WTC11 (cell line): ENCODE data around the gene GABRG3. TPM values are rescaled to one million over a fixed set of nuclear protein-coding genes. Genes with fewer than 3 reads are reported as not detected.

Experiments used
- ATAC-seq: fragments of 200-7000 bp; cut with Tn5 transposase; 2 replicates; pipeline ENCODE4 v1.10.0; 2021; ENCODE audit warnings: mild to moderate bottlenecking, moderate library complexity
- CTCF ChIA-PET: fragments of 300-600 bp; sonication (Branson Sonifier 250); formaldehyde crosslinking; loops from one replicate; lab custom pipeline; 2021; ENCODE audit warnings: antibody characterized with exemption; lab: Charles Lee
- POLR2A ChIA-PET: fragments of 350-600 bp; sonication (Branson Sonifier 250); formaldehyde crosslinking; loops from one replicate; lab custom pipeline; 2021; ENCODE audit warnings: antibody characterized with exemption; lab: Charles Lee
- DNase-seq: peaks from one replicate; pipeline ENCODE4 v3.0.0; 2021; ENCODE audit warnings: low spot score
- H3K27ac Mint-ChIP-seq: 2 replicates; pipeline ENCODE4 v1.8.0; 2021; ENCODE audit warnings: mixed read lengths
- H3K27me3 Mint-ChIP-seq: 2 replicates; pipeline ENCODE4 v1.8.0; 2021; ENCODE audit warnings: low read depth, mild to moderate bottlenecking, moderate library complexity, mixed read lengths
- H3K36me3 Mint-ChIP-seq: 2 replicates; pipeline ENCODE4 v1.8.0; 2021; ENCODE audit warnings: mixed read lengths
- H3K4me1 Mint-ChIP-seq: 2 replicates; pipeline ENCODE4 v1.8.0; 2022; ENCODE audit warnings: mixed read lengths
- H3K4me3 Mint-ChIP-seq: 2 replicates; pipeline ENCODE4 v1.8.0; 2021; ENCODE audit warnings: mild to moderate bottlenecking, moderate library complexity, mixed read lengths
- H3K9me3 Mint-ChIP-seq: 2 replicates; pipeline ENCODE4 v1.8.0; 2021; ENCODE audit warnings: mixed read lengths
- ARID4B ChIP-seq: sonication (generic); formaldehyde crosslinking; IDR thresholded peaks from 2 replicates; pipeline ENCODE4 v1.8.0; 2023; ENCODE audit warnings: missing genetic modification reagents, mild to moderate bottlenecking, borderline replicate concordance
- CBFB ChIP-seq: sonication (generic); formaldehyde crosslinking; IDR thresholded peaks from 2 replicates; pipeline ENCODE4 v1.8.1; 2022; ENCODE audit warnings: mild to moderate bottlenecking, low read depth, missing genetic modification reagents
- CREB1 ChIP-seq: sonication (generic); formaldehyde crosslinking; IDR thresholded peaks from 2 replicates; pipeline ENCODE4 v1.8.0; 2023; ENCODE audit warnings: mild to moderate bottlenecking, missing genetic modification reagents
- ERG ChIP-seq: fragments of 250-450 bp; sonication (Bioruptor Pico); IDR thresholded peaks from 2 replicates; pipeline ENCODE4 v1.8.0; 2021; ENCODE audit warnings: mild to moderate bottlenecking
- KAT7 ChIP-seq: sonication (generic); formaldehyde crosslinking; IDR thresholded peaks from 2 replicates; pipeline ENCODE4 v1.8.1; 2023; ENCODE audit warnings: missing genetic modification reagents, mild to moderate bottlenecking, borderline replicate concordance
- MXD4 ChIP-seq: fragments of 250-450 bp; sonication (Bioruptor Pico); IDR thresholded peaks from 2 replicates; pipeline ENCODE4 v1.8.0; 2021; ENCODE audit warnings: mild to moderate bottlenecking, moderate library complexity, borderline replicate concordance
- NFATC4 ChIP-seq: fragments of 250-450 bp; sonication (Bioruptor Pico); IDR thresholded peaks from 2 replicates; pipeline ENCODE4 v1.9.0; 2021; ENCODE audit warnings: mild to moderate bottlenecking
- NFYB ChIP-seq: sonication (generic); formaldehyde crosslinking; conservative IDR thresholded peaks from 2 replicates; pipeline ENCODE4 v1.8.0; 2022; ENCODE audit warnings: low read depth, missing genetic modification reagents
- RORB ChIP-seq: fragments of 250-450 bp; sonication (Bioruptor Pico); IDR thresholded peaks from 2 replicates; pipeline ENCODE4 v1.9.0; 2021; ENCODE audit warnings: mild to moderate bottlenecking
- ZNF512 ChIP-seq: sonication (generic); formaldehyde crosslinking; IDR thresholded peaks from 2 replicates; pipeline ENCODE4 v1.8.1; 2022; ENCODE audit warnings: missing genetic modification reagents, borderline replicate concordance
- ZNF532 ChIP-seq: fragments of 250-450 bp; sonication (Bioruptor Pico); IDR thresholded peaks from 2 replicates; pipeline ENCODE4 v1.9.0; 2021; ENCODE audit warnings: mild to moderate bottlenecking, borderline replicate concordance
- total RNA-seq: library from RNA; stranded (reverse); gene quantifications from 3 replicates; pipeline ENCODE4 v1.2.3, GENCODE V29; 2021

Gene GABRG3
- total RNA-seq, 1 experiment from 2014 or later = 0.72 TPM

GRCh38 chr15:27062951-27063350, 92.0 kb downstream of the GABRG3 start (continued):
- no peak for TF ChIP-seq ZNF512 (CRISPR knock-in tag)
- no peak for TF ChIP-seq ERG (CRISPR knock-in tag)
- no peak for TF ChIP-seq CBFB (CRISPR knock-in tag)
- no peak for TF ChIP-seq NFYB
- no peak for TF ChIP-seq MXD4 (CRISPR knock-in tag)
- TF ChIP-seq KAT7 (CRISPR knock-in tag) = no peak
- TF ChIP-seq RORB (CRISPR knock-in tag) = no peak
- TF ChIP-seq ZNF532 = no peak

- ChIA-PET POLR2A (no interaction called here), CTCF (interaction anchor here (0.9 kb wide), 1 partner anchor 173 kb away, joined by 3 read pairs; no protein-coding TSS in a partner anchor)
- no peak for TF ChIP-seq ZNF512 (CRISPR knock-in tag)
- no peak for TF ChIP-seq NFATC4 (CRISPR knock-in tag)
- no peak for TF ChIP-seq CREB1
- TF ChIP-seq ARID4B (CRISPR knock-in tag) = no peak
- H3K27me3 Mint-ChIP-seq = no peaks in the 10 kb centered on the region
- no peak for DNase-seq
- no peaks in the 10 kb centered on the region for H3K4me1 Mint-ChIP-seq
- H3K4me3 Mint-ChIP-seq = no peak overlapping the region
- H3K36me3 Mint-ChIP-seq = peaks cover 6% of the 10 kb centered on the region
- no peak overlapping the region for H3K27ac Mint-ChIP-seq
- ATAC-seq = no peak
- peaks cover 9% of the 10 kb centered on the region; the same call in 1 of the 2 replicates for H3K9me3 Mint-ChIP-seq
These were observed 93.1 kb downstream of the GABRG3 start for GRCh38 chr15:27064080-27064479.
